ENCODE data around the gene NLK.

The NLK gene

DNA sequence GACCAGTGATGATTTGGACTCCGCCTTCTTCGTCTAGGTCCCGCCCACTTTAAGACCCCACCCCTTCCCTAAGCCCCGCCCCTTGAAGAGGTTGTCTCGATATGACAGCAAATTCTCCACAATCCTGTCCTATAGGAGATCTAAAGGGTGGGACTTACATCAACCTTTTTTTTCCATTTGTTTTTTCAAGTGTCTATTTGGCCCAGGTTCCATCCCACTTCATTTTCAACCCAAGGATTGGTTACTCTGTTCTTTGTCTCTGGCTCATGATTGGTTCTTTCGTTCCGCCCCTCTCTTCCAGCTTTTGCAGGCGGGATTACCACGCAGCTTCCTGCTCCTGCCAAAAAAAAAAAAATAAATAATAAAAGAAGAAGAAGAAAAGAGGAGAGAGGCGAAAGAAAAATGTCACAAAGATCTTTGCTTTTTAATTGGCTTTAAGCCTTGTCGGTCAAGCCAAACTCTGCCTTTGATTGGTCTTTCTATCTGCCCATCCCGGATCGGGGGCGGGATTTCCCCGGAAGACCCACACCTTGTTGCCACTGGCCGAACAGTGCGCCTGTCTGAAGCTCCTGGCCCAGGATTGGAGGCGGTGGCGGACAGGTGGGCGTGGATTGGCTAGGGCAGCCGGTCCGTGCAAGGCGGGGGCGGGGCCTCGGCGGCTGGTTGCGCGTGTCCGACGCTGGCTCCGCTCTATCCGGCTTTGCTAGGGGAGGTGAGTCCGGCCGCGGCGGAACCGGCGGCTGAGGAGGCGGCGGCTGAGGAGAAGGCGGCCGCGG, 1.2 kb upstream of the NLK start:
- peak; percentile 99 to 100 for DNase-seq

DNA sequence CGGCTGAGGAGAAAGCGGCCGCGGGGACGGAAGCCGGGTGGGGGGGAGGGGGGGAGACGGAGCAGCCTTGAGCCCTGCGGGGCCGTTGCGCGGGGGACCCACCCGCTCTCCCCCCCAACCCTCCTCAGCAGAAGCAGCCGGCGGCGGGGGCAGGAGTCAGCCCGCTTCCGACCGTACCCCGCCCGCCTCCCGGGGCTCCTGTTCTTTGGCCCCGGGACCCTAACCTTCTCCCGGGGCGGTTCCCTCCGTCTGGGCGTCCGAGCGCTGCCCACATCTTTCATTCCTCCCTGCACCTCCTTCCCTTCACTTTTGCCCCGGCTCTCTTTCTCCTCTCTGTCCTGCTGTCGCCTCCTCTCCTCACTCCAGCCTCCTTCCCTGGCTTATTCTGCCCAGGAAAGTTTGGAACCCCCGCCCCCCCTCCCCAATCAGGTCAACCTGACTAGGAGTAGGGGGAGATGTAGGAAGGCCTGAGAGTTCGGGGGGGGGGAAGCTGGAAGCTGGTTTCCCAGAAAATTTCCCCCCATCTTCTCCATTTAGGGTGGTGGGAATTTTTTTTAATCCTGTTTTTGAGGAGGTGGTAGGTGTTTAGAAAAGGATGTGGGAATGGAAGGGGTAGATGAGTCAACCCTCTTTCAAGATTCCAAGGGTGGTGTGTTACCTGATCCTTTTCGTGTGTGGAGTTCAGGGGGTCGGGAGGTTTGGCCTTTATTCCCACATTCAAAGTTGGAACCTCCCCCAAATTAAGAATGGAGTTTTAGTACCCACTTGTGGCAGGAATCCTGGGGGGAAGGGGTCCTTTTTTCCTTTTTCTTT, 427 bp upstream of the NLK start:
- DNase-seq, result no peak

DNA sequence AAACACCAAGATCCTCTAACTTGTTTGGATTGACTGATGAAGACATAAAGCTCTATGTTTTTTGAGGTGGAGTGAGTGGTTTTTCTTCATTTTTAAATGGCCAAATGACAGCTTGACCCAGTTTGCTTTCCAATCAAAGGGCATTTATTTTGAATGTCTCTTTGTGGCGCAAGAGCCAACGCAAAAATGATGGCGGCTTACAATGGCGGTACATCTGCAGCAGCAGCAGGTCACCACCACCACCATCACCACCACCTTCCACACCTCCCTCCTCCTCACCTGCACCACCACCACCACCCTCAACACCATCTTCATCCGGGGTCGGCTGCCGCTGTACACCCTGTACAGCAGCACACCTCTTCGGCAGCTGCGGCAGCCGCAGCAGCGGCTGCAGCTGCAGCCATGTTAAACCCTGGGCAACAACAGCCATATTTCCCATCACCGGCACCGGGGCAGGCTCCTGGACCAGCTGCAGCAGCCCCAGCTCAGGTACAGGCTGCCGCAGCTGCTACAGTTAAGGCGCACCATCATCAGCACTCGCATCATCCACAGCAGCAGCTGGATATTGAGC, 329 bp downstream of the NLK start:
- no peak for DNase-seq

GRCh38 chr17:28043296-28043695, 819 bp downstream of the NLK start:
- DNase-seq, result no peak

DNA sequence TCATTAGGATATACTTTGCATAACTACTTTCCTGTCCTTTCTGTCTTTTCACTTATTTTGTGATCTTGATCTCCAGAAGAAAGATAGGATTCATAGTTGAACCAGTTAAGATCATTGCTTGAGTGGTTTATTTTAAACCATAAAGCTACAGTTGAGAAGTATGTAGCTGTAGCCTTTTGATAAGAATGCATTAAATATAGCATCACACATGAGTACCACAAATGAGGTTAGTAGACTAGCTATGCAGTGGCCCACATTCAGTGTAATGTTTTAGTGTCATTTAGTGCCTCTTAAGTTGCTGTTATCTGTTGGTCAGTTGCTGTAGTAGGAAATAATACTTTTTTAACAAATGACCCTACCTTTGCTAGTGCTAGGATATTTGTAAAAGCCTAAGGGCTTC, 1.3 kb downstream of the NLK start:
- DNase-seq, result no peak

GRCh38 chr17:28045304-28045703, 2.8 kb downstream of the NLK start:
- no peak for DNase-seq

- no peak for DNase-seq
These were observed 3.8 kb downstream of the NLK start for GRCh38 chr17:28046034-28046825.

GRCh38 chr17:28047806-28048205, 5.3 kb downstream of the NLK start:
- DNase-seq, result no peak

DNA sequence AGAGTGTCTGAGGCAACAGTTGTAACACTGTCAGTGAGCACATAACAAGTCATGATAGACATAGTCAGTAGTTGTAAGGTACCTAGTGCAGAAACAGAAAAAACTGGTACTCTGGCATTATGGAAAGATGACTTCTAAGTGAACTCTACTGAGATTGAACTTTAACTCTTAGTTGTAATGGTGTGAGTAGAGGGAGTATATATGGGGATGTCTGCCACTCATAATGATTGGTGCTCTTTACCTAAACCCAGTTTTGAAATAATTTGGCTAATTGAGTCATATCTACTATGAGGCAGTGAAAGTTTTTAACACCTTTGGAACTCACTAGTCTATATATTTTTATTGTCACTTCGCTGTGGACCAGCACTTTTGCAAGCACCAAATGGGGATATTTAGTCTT, 6.6 kb downstream of the NLK start:
- no peak for DNase-seq

DNA sequence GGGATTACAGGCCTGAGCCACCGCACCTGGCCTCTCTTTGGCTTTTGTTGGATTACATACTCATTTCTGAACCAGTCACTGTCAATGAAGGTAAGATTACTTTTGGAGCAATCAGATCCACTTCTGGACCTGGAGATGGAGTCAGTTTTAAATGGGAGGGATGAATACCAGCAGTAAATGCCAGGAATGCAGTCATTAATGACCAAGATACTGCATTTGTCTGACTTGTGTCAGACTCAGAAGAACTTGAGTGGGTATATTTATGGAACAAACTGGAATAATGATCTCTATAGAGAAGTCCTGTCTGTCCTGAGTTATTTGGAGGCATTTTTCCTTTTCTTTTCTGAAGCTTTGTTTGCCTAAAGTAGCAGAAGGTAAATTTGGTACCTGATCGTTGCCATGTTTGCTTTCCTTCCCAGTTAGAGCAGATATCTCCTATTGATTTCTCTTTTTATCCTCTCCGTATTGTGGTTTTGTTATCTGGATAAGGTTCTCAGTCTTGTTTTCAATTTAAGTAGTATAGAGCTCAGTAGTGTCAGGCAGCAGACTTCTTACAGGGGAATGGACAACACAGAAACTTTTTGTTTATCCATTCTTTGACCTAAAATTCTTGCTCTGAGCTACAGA, 10.7 kb downstream of the NLK start:
- DNase-seq, result no peak

- DNase-seq, result no peak
These were observed 11.2 kb downstream of the NLK start for GRCh38 chr17:28053725-28054124.

DNA sequence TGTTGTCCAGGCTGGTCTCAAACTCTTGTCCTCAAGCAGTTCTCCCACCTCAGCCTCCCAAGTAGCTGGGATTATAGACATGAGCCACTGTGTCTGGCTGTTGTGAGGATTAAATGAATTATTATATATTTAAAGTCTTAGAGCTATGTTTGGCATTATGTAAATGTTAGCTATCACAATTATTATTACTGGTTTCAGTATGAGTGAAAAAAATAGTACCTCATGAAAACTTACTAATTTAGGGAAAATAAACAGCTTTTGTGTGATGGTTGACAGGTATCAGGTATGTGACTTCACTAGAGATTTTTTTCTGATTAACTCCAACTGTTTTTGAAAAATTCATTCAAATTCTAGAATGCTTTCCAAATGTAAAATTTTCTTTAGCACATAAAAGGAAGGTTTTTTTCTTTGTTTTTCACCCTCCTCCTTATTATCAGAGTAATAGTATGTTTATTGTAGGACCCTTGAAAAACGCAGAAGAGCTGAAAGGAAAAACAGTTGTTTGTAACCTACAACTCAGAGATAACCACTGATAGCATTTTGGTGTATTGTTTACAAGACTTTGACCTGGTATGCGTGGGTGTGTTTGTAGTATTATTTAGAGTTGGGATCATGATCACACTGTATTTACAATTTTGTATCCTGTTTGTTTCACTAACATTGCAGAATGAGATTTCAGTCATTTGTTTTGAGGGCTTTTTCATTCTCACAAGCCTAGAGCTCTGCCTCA, 13.2 kb downstream of the NLK start:
- DNase-seq, result no peak

DNA sequence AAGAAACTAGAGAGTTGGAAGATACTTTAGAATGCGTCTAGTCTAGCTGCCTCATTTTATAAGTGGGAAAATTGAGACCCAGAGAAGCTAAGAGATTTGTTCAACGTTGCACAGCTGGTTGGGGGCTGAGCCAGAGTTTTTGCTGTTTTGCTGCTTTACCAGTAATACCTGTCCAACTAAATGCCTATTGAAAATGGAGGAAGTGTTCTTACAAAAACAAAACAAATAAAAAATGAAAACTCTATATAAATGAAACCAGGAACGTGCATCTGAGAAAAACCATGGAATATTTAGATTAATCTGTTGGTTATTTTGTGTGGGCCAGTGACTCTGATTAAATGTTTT, 13.8 kb downstream of the NLK start:
- no peak for DNase-seq

DNA sequence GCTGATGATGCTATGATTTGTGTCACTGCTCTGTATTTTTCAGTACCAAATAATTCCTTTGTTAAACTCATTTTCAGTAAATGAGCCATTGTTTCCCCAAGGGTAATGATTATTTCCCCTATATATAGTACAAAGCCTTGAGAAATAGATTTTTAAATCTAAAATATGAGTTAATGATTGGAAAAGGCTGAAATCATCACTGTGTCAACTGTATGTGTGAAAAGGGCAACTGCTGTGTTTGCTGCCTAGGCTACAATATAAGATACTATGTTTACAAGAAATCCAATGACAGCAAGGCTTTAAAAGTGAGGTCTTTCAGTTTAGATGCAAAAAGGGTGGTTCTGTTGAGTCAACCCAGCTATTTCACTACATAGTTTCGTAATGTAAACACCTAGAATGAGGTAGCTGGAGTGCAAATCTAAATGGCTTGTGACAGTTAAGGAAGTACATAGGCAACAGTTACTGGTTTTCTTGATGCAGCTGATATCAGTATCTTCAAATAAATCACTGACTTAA, 15.3 kb downstream of the NLK start:
- peak; percentile 30 to 67 for DNase-seq

- DNase-seq, result no peak
These were observed 17.2 kb downstream of the NLK start for GRCh38 chr17:28059675-28060074.

DNA sequence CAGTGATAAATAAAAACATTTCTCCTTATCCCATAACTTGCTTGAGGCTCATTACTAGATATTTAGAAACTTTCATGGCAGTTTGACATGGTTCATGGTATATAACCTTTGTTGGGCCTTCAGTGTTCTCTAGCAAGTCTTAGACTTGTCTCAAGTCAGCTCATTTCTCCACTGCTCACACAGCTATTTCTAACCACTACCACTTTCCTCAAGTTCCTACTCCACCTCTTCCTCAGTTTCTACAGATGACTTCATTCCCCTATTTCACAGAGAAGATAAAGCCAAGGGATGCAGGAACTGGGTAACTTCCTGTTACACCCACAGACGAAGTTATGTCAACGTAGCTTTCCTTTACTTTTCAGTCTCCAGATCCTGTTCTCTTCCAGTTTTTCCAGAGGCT, 23.2 kb downstream of the NLK start:
- DNase-seq, result peak; percentile 70 to 85

DNA sequence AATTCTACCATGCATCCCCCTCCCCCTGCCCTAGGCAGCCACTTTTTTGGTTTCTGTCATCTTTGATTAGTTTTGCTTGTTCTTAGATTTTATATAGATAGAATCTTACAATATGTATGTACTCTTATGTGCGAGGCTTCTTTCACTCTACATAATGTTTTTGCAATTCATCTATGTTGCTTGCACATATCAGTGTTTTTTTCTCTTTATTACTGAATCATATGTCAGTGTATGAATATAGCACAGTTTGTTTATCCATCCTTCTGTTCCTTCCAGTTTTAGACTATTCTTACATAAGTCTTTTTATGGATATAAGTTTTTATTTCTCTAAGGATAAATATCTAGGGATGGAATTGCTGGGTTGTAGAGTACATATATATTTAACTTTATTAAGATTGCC, 26.6 kb downstream of the NLK start:
- DNase-seq, result no peak

- DNase-seq, result no peak
These were observed 28.7 kb downstream of the NLK start for GRCh38 chr17:28071179-28071578.

DNA sequence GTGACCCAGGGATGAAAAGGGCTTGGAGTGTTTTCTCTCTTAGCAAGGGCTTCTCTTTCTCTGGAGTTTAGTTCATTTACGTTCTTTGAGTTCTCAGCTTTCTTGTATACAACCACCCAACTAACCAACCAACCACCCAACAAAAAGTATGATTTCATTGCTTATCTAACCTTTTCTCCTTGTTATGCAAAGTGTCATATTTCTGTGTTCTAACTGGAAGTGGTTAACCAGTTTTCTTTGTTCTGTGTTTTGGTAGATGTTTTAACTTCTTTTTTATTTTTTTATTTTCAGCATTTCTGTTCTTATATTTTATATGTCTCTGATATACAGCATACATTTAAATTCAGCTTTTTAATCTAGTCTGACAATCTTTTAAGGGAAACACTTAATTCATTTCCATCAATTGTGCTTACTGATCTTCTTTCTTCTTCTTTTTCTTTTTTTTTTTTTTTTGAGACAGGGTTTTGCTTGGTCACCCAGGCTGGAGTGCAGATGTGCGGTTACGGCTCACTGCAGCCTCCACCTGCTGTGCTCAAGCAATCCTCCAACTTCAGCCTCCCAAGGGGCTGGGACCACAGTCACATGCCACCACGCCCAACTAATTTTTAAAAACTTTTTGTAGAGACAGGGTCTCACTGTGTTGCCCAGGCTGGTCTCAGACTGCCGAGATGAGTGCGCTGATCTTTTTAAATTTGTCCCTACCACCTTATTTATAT, 29.6 kb downstream of the NLK start:
- no peak for DNase-seq

DNA sequence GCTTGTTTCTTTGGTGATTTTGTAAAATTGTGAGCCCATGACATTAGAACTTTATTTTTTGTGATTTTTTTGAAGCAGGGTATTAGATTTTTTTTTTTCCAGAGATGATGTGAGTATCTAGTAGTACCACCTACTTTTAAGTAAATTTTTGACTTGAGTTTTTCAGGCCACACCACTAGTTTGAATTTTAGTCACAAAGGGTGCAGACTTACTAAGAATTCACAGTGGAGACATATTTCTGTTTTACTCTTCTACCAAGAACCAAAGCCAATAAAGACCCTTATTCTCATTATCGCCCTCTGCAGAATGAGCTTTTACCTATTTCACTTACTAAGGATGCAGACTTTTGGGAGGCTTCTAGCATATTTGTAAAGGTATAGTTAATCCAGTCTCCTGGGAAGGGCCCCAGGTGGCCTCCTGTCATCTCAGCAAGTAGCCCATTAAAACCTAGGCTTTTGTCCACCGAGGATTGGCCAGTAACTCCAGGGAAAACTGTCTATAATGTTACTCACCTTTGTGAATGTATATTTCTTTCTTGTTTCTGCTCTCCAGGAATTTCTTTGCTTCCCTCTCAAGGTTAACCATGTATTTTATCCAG, 30.6 kb downstream of the NLK start:
- DNase-seq, result no peak

- DNase-seq, result no peak
These were observed 31.5 kb downstream of the NLK start for GRCh38 chr17:28074010-28074409.

Data from inflammatory macrophage treated with lipopolysaccharide for 1 hour (primary cell).